Effector memory CD4-positive, alpha-beta T cell (primary cell): Measurements from ENCODE around the gene CACTIN.

Experiments used
- DNase-seq, 3 donors: peaks; one replicate each; pipeline ENCODE4 v3.0.0-alpha.2; 2020
- H3K27ac ChIP-seq: 2 replicates; pipeline ENCODE4 v1.7.0; 2013; ENCODE audit warnings: mild to moderate bottlenecking, low read length, moderate library complexity; ENCODE audit not compliant: insufficient read depth, poor library complexity, severe bottlenecking
- H3K27me3 ChIP-seq: replicated peaks from 2 replicates; pipeline ENCODE4 v1.7.0; 2013; ENCODE audit warnings: mild to moderate bottlenecking, low read length; ENCODE audit not compliant: insufficient read depth, control insufficient read depth, poor library complexity, severe bottlenecking
- H3K36me3 ChIP-seq: 2 replicates; pipeline ENCODE4 v1.7.0; 2013; ENCODE audit warnings: mild to moderate bottlenecking, low read length, moderate library complexity; ENCODE audit not compliant: control insufficient read depth, insufficient read depth
- H3K4me1 ChIP-seq: 2 replicates; pipeline ENCODE4 v1.7.0; 2013; ENCODE audit warnings: low read length, mild to moderate bottlenecking; ENCODE audit not compliant: control insufficient read depth, insufficient read depth, poor library complexity, severe bottlenecking
- H3K4me3 ChIP-seq: 2 replicates; pipeline ENCODE4 v1.7.0; 2013; ENCODE audit warnings: low read length, low read depth, mild to moderate bottlenecking; ENCODE audit not compliant: insufficient read depth, poor library complexity, severe bottlenecking
- H3K9me3 ChIP-seq: 2 replicates; pipeline ENCODE4 v1.7.0; 2013; ENCODE audit warnings: mild to moderate bottlenecking, low read length, moderate library complexity; ENCODE audit not compliant: control insufficient read depth

The CACTIN gene

DNA sequence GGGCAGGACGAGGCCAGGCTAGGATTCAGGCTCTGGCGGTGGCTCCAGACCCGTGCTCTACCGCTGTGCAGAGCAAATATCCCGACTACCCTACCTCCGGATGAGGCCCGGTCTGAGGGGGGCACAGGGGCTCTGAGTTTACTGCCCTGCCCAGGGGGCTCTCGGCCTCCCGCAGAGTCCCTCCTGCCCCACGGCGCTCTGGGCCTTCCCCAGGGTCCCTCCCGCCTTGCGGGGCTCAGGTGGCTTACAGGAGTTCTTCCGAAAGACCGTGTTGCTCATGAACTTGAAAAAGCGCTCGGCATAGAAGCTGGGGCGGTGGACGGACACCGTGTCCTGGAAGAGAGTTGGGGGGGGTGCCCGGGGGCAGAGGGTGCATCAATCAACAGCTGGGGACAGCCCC, 19.1 kb upstream of the CACTIN start:
- H3K36me3 ChIP-seq, result peaks cover 7% of the 10 kb centered on the region
- H3K27ac ChIP-seq, result no peak overlapping the region
- no peaks in the 10 kb centered on the region for H3K4me1 ChIP-seq
- no peak for DNase-seq
- no peaks in the 10 kb centered on the region for H3K9me3 ChIP-seq
- no peak overlapping the region for H3K4me3 ChIP-seq
- no peaks in the 10 kb centered on the region for H3K27me3 ChIP-seq

DNA sequence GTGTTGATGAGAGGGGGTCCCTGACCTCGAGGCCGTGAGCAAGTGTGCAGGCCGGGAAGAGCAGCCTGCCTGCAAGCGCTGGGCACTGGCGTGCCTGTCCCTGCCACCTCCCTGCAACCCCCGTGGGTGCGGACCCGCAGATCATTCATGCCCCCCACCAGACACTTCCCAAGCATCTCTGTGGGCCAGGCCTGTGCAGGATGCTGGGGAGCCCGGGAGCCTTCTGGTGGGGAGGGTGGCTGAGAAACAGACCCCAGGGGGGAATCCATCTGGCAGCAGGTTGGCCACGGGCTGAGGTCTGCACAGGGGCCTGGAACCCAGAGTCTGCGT, 18.4 kb upstream of the CACTIN start:
- no peak overlapping the region for H3K27ac ChIP-seq
- peaks cover 7% of the 10 kb centered on the region for H3K36me3 ChIP-seq
- no peaks in the 10 kb centered on the region for H3K27me3 ChIP-seq
- no peaks in the 10 kb centered on the region for H3K4me1 ChIP-seq
- no peaks in the 10 kb centered on the region for H3K9me3 ChIP-seq
- DNase-seq, result no peak
- H3K4me3 ChIP-seq, result no peak overlapping the region

DNA sequence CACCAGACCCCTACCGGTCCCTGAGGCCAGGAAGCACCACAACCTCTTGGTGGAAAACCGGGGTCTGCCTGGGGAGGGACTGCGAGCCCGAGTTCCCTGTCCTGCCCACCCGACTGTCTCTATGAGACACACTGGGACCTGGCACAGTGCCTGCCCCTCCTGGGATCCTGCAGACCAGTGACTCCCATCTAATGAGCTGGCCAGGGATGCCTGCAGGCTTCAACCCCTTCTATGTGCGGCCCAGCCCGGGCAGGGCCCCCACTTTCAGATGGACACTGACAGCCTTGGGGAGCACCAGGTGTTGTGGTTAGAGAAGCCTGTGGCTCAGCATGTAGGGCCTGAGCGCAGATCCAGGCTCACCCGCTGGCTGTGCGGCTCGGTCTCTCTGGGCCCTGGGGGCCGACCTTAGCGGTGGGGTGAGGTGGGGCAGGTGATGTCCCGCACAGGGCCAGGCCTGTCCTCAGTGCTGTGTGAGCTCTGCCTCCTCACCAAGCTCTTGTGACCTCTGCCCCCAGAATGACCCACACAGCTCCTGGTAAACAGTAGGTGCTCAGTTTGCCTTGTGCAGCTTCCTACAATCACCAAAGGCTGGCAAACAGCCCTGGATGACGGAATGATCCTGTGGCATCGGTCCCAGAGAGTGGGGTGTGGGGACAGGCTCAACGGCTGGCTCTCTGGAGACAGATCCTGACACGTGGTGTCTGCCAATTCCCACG, 17.9 kb upstream of the CACTIN start:
- H3K36me3 ChIP-seq, result peaks cover 7% of the 10 kb centered on the region
- no peaks in the 10 kb centered on the region for H3K9me3 ChIP-seq
- H3K27ac ChIP-seq, result no peak overlapping the region
- H3K4me3 ChIP-seq, result no peak overlapping the region
- no peak for DNase-seq
- no peaks in the 10 kb centered on the region for H3K4me1 ChIP-seq
- H3K27me3 ChIP-seq, result no peaks in the 10 kb centered on the region

DNA sequence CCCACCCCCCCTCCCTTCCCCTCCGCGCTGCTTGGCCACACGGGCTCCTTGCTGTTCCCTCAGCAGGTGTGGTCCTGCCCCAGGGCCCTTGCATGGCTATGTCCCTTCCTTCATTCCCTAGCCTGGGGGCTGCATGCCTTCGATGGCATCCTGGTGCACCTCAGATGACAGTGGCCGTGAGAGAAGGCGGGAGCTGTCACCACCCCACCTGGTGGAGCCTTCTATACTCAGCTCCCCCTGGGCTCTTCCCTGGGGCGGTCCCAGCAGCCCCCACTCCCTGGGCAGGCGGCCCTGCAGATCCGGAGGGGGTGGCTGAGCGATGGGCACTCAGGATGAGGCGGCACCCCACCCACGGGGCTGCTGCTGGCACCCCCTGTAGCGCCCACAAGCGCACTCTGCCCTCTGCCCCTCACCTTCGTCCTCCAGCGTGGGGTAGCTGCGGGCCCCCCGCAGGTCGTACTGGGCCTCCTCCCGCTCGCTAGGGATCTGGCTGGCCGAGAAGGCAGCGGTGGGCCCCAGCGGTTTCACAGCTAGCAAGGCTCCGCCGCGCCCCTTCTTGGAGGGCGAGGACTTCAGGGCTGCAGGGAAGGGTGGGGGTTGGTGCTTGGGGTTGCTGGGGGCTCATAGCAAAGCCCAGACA, 17.2 kb upstream of the CACTIN start:
- H3K4me1 ChIP-seq, result no peaks in the 10 kb centered on the region
- H3K36me3 ChIP-seq, result peaks cover 12% of the 10 kb centered on the region
- H3K27me3 ChIP-seq, result no peaks in the 10 kb centered on the region
- H3K4me3 ChIP-seq, result no peak overlapping the region
- no peak for DNase-seq
- H3K9me3 ChIP-seq, result no peaks in the 10 kb centered on the region
- H3K27ac ChIP-seq, result no peak overlapping the region

DNA sequence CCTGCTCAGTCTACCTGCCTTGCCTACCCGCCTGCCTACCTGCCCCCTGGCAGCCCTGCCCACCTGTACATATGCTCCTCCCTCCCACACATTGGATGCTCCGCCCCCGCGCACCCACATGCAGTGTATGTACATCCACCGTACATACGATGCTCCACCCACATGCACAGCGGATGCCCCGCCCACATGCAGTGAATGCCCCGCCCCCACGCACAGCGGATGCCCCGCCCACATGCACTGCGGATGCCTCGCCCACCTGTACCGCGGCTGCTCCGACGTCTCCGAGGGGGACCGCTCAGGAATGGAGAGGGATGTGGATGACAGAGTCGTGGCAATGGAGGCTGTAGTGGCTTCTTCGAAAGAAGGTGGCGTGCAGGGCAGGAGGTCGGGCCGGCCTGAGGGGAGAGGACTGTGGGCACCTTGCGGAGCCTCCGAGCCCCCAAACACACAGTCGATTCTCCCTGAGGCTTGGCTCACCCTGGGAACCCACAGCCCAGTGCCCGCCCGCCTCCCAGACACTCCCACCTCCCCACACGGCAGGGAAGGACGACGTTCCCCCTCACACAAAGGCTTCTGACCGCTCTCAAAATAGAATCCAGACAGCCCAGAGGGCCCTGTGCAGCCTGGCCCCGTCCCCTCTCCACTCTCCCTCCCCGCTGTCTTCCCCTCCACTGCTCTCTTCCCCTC, 16.5 kb upstream of the CACTIN start:
- DNase-seq, result no peak

DNA sequence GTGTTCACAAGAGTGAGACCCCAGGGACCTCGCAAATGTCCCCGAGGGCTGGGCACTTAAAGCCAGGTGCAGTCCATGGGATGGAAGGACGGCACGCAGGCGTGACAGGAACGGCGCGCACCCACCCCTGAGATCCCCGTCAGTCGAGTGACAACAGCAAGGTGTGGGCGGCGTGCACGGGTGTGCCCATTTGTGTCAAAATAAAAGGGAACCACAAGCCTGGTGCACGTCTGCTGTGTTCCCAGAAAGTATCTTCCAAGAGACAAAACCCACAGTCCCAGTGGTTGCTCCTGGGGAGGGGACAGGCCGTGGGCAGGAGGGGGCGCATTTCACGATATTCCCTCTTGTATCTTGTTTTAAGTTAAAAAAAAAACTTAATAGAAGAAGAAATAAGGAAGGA, 15.7 kb upstream of the CACTIN start:
- Histone ChIP-seq H3K4me3 (no peak overlapping the region), H3K9me3 (no peaks in the 10 kb centered on the region), H3K36me3 (peaks cover 19% of the 10 kb centered on the region), H3K27me3 (no peaks in the 10 kb centered on the region), H3K4me1 (no peaks in the 10 kb centered on the region), H3K27ac (no peak overlapping the region)
- DNase-seq, result no peak

More for the DNA sequence above, 16.5 kb upstream of the CACTIN start:
- Histone ChIP-seq H3K27me3 (no peaks in the 10 kb centered on the region), H3K27ac (no peak overlapping the region), H3K9me3 (no peaks in the 10 kb centered on the region), H3K4me3 (no peak overlapping the region), H3K36me3 (peaks cover 18% of the 10 kb centered on the region), H3K4me1 (no peaks in the 10 kb centered on the region)

DNA sequence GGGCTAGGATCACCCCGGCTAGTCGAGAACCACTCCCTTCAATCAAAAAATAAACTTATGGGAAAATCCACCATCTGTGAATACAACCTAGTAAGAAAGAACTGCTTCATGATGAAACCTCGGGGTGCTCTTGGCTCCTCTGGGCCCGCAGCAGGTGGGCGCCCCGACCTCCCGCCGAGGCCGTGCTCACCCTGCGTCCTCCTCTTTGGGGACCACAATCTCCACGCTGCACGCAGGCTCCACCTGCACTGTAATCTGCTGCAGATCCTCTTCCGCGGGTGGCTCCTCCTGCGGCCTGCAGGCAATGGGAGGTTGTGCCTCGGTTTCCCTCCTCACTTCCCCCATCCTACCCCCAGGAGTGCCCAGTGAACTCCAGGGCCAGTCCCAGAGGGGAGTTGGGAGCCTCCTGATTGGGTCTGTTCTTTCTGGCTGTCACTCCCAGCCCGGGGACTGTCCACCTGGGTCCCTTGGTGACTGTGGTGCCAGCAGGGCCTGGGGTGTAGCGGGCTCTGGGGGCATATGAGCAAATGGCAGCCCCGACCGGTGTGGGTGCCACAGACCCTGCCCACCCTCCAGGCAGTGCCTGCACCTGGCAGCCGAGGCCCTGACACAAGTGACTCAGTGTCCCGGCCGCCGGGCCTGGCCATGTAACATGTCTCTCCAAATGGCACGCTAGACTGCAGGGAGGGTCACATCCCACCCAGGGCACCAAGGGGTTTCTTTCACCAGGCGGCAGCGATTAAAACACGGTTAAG, 15.1 kb upstream of the CACTIN start:
- Histone ChIP-seq H3K4me3 (no peak overlapping the region), H3K27ac (no peak overlapping the region), H3K4me1 (no peaks in the 10 kb centered on the region), H3K27me3 (no peaks in the 10 kb centered on the region), H3K36me3 (peaks cover 19% of the 10 kb centered on the region), H3K9me3 (no peaks in the 10 kb centered on the region)
- DNase-seq, result no peak

DNA sequence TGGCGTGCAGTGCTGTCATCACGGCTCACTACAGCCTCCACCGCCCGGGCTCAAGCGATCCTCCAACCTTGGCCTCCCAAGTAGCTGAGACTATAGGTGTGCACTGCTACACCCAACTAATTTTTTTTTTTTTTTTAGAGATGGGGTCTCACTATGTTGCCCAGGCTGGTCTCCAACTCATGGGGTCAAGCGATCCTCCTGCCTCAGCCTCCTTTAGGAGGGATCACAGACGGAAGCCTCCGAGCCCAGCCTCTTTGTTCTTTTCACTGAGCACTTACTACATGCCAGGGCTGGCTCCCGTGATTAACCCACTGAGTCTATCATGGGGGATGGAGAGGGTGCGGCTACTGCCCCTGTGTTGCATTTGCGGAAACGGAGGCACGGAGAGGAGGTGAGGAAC, 12.9 kb upstream of the CACTIN start:
- H3K27me3 ChIP-seq, result no peaks in the 10 kb centered on the region
- H3K36me3 ChIP-seq, result peaks cover 12% of the 10 kb centered on the region
- H3K9me3 ChIP-seq, result no peaks in the 10 kb centered on the region
- no peak overlapping the region for H3K27ac ChIP-seq
- no peaks in the 10 kb centered on the region for H3K4me1 ChIP-seq
- DNase-seq, result no peak
- H3K4me3 ChIP-seq, result no peak overlapping the region

DNA sequence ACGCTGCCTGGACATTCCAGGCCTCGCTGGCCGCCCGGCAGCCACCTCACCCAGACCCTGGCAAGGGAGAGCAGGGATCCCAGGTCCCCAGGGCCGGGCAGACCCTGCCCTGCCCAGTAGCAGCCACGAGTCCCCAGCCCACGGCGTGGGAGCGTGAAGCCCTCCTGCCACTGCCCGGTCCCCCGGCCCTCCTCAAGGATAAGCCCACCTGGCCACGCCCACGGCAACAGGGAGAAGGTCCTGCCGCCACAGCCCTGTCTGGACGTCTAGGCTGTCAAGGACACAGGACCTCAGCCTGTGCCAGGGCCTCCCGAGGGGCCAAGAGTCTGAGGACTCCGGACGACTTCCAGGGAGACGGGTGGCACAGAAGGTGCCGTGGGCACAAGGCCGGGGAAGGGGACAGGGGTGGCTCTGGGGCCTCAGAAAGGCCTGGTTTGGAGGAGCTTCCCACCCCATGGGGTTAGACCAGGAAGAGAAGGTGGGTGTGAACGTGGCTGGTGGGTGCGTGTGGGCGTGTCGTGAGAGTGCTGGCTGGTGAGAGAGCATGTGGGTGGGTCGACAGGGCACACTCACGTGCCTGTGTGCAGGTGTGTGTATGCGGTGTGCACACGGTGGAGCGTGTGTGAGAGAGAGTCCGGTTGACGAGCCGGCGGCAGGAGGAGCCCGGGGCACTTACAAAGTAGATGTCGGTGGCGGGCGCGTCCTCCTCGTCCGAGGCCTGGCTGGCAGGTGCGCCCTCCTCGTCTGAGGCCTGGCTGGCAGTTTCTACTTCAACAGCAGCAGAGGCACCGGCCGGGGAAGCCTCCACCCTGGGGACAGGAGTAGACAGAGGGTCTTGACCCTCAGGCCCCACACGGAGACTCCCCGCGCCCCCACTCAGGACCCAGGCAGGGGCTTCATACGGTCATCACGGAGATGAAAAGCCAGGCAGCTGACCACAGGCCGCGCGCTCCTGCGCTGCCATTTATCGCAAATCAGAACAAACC, 11.9 kb upstream of the CACTIN start:
- H3K36me3 ChIP-seq, result peaks cover 12% of the 10 kb centered on the region
- no peak overlapping the region for H3K27ac ChIP-seq
- H3K4me1 ChIP-seq, result no peaks in the 10 kb centered on the region
- no peak overlapping the region for H3K4me3 ChIP-seq
- DNase-seq, result no peak
- H3K27me3 ChIP-seq, result no peaks in the 10 kb centered on the region
- no peaks in the 10 kb centered on the region for H3K9me3 ChIP-seq
